ENCODE data around the gene TMEM242.

DNA sequence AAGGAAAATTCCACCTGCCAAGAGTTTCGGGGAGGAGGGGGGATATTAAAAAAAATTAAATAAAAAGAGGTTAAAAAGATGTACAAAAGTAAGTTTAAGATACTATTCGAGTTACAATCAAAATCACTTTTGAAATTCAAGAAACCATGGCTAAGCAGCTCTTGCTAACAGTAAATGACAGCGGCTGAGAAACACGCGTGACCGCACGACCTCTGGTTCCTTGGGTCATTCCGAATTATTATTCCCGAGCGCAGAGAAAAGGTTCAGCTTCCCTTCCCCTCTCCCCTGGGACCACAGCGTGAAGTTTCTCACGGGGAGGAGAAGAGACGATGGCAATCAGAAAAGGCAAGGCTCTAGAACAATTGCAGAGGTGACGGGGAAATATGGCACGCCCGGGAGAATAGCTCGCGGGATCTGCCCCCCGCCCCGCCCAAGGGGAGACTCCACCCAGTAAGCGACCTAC is 496 bp downstream of the TMEM242 start:
- TF ChIP-seq KLF9 (tag by site-specific recombination; IDR thresholded peaks at IDR 0.05; ENCODE audit: low read depth): no peak
- TF ChIP-seq HOXD13 (CRISPR knock-in tag; IDR thresholded peaks at IDR 0.05; ENCODE audit: borderline replicate concordance): no peak
- no peak for TF ChIP-seq ZNF10 (tag by site-specific recombination; IDR thresholded peaks at IDR 0.05)
- TF ChIP-seq, protein P1, sequence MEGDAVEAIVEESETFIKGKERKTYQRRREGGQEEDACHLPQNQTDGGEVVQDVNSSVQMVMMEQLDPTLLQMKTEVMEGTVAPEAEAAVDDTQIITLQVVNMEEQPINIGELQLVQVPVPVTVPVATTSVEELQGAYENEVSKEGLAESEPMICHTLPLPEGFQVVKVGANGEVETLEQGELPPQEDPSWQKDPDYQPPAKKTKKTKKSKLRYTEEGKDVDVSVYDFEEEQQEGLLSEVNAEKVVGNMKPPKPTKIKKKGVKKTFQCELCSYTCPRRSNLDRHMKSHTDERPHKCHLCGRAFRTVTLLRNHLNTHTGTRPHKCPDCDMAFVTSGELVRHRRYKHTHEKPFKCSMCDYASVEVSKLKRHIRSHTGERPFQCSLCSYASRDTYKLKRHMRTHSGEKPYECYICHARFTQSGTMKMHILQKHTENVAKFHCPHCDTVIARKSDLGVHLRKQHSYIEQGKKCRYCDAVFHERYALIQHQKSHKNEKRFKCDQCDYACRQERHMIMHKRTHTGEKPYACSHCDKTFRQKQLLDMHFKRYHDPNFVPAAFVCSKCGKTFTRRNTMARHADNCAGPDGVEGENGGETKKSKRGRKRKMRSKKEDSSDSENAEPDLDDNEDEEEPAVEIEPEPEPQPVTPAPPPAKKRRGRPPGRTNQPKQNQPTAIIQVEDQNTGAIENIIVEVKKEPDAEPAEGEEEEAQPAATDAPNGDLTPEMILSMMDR (tag by site-specific recombination; IDR thresholded peaks at IDR 0.05): no peak
- no peak for TF ChIP-seq ZNF837 (tag by site-specific recombination; IDR thresholded peaks at IDR 0.05)
- no peak for TF ChIP-seq ZNF292 (tag by site-specific recombination; IDR thresholded peaks at IDR 0.05; ENCODE audit: borderline replicate concordance, low read depth)
- TF ChIP-seq EGR2 (tag by site-specific recombination; IDR thresholded peaks at IDR 0.05; ENCODE audit: low read depth): no peak
- TF ChIP-seq, protein P2, sequence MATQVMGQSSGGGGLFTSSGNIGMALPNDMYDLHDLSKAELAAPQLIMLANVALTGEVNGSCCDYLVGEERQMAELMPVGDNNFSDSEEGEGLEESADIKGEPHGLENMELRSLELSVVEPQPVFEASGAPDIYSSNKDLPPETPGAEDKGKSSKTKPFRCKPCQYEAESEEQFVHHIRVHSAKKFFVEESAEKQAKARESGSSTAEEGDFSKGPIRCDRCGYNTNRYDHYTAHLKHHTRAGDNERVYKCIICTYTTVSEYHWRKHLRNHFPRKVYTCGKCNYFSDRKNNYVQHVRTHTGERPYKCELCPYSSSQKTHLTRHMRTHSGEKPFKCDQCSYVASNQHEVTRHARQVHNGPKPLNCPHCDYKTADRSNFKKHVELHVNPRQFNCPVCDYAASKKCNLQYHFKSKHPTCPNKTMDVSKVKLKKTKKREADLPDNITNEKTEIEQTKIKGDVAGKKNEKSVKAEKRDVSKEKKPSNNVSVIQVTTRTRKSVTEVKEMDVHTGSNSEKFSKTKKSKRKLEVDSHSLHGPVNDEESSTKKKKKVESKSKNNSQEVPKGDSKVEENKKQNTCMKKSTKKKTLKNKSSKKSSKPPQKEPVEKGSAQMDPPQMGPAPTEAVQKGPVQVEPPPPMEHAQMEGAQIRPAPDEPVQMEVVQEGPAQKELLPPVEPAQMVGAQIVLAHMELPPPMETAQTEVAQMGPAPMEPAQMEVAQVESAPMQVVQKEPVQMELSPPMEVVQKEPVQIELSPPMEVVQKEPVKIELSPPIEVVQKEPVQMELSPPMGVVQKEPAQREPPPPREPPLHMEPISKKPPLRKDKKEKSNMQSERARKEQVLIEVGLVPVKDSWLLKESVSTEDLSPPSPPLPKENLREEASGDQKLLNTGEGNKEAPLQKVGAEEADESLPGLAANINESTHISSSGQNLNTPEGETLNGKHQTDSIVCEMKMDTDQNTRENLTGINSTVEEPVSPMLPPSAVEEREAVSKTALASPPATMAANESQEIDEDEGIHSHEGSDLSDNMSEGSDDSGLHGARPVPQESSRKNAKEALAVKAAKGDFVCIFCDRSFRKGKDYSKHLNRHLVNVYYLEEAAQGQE (tag by site-specific recombination; IDR thresholded peaks at IDR 0.05): no peak
- TF ChIP-seq, protein P3, sequence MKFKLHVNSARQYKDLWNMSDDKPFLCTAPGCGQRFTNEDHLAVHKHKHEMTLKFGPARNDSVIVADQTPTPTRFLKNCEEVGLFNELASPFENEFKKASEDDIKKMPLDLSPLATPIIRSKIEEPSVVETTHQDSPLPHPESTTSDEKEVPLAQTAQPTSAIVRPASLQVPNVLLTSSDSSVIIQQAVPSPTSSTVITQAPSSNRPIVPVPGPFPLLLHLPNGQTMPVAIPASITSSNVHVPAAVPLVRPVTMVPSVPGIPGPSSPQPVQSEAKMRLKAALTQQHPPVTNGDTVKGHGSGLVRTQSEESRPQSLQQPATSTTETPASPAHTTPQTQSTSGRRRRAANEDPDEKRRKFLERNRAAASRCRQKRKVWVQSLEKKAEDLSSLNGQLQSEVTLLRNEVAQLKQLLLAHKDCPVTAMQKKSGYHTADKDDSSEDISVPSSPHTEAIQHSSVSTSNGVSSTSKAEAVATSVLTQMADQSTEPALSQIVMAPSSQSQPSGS (tag by site-specific recombination; IDR thresholded peaks at IDR 0.05; ENCODE audit: low read depth): no peak
- no peak for TF ChIP-seq ZNF658 (tag by site-specific recombination; IDR thresholded peaks at IDR 0.05)
- TF ChIP-seq, protein P4, sequence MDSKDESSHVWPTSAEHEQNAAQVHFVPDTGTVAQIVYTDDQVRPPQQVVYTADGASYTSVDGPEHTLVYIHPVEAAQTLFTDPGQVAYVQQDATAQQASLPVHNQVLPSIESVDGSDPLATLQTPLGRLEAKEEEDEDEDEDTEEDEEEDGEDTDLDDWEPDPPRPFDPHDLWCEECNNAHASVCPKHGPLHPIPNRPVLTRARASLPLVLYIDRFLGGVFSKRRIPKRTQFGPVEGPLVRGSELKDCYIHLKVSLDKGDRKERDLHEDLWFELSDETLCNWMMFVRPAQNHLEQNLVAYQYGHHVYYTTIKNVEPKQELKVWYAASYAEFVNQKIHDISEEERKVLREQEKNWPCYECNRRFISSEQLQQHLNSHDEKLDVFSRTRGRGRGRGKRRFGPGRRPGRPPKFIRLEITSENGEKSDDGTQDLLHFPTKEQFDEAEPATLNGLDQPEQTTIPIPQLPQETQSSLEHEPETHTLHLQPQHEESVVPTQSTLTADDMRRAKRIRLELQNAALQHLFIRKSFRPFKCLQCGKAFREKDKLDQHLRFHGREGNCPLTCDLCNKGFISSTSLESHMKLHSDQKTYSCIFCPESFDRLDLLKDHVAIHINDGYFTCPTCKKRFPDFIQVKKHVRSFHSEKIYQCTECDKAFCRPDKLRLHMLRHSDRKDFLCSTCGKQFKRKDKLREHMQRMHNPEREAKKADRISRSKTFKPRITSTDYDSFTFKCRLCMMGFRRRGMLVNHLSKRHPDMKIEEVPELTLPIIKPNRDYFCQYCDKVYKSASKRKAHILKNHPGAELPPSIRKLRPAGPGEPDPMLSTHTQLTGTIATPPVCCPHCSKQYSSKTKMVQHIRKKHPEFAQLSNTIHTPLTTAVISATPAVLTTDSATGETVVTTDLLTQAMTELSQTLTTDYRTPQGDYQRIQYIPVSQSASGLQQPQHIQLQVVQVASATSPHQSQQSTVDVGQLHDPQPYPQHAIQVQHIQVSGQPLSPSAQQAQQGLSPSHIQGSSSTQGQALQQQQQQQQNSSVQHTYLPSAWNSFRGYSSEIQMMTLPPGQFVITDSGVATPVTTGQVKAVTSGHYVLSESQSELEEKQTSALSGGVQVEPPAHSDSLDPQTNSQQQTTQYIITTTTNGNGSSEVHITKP (tag by site-specific recombination; IDR thresholded peaks at IDR 0.05): peak; percentile 96
- TF ChIP-seq ZNF121 (tag by site-specific recombination; IDR thresholded peaks at IDR 0.05): no peak
